Lung (tissue), 12 donors: Measurements from ENCODE around the gene CWF19L2. TPM values are rescaled to one million over a fixed set of nuclear protein-coding genes. Genes with fewer than 3 reads are reported as not detected.

Experiments used
- ATAC-seq: fragments of 200-7000 bp; cut with Tn5 transposase; one replicate; pipeline ENCODE4 v1.9.1; 2020; ENCODE audit warnings: moderate number of reproducible peaks; ENCODE audit not compliant: insufficient read depth, low FRiP score
- DNase-seq, 3 donors: peaks; one replicate each; pipeline ENCODE4 v3.0.0-alpha.2; 2013 to 2017
- H3K27ac ChIP-seq, 2 donors: one replicate each; pipeline ENCODE4 v1.5.1; 2013; ENCODE audit warnings: mild to moderate bottlenecking in 2 of 2, moderate library complexity in 2 of 2, control low read depth in 1 of 2, inconsistent platforms in 1 of 2, low read depth in 1 of 2, low read length in 1 of 2
- H3K27me3 ChIP-seq, 3 donors: one replicate each; pipeline ENCODE4 v1.5.1; 2013; ENCODE audit warnings: low read length in 2 of 3; ENCODE audit not compliant: control insufficient read depth in 3 of 3, insufficient read depth in 3 of 3
- H3K36me3 ChIP-seq, 4 donors: one replicate each; pipeline ENCODE4 v1.5.1; 2013; ENCODE audit warnings: low read length in 4 of 4, mild to moderate bottlenecking in 1 of 4, moderate library complexity in 1 of 4; ENCODE audit not compliant: control insufficient read depth in 4 of 4, insufficient read depth in 4 of 4
- H3K4me1 ChIP-seq, 5 donors: one replicate each; pipeline ENCODE4 v1.5.1; 2013; ENCODE audit warnings: low read length in 5 of 5, mild to moderate bottlenecking in 2 of 5, moderate library complexity in 1 of 5; ENCODE audit not compliant: control insufficient read depth in 5 of 5, insufficient read depth in 5 of 5
- H3K4me3 ChIP-seq: one replicate; pipeline ENCODE4 v1.5.1; 2013; ENCODE audit warnings: mild to moderate bottlenecking, control low read depth, moderate library complexity
- H3K9ac ChIP-seq, 2 donors: one replicate each; pipeline ENCODE4 v1.5.1; 2013; ENCODE audit warnings: low read length in 2 of 2, control low read depth in 1 of 2; ENCODE audit not compliant: insufficient read depth in 1 of 2
- H3K9me3 ChIP-seq, 4 donors: one replicate each; pipeline ENCODE4 v1.5.1; 2013; ENCODE audit warnings: low read length in 3 of 4, mild to moderate bottlenecking in 1 of 4, moderate library complexity in 1 of 4; ENCODE audit not compliant: control insufficient read depth in 4 of 4, insufficient read depth in 3 of 4
- CTCF ChIP-seq: IDR thresholded peaks from 2 replicates; pipeline ENCODE4 v1.5.1; 2012; ENCODE audit warnings: mild to moderate bottlenecking; ENCODE audit errors: control extremely low read depth, extremely low read depth
- WGBS, 2 donors: extraction: QIAGEN DNeasy Blood & Tissue Kit; methylation state at CpG; one replicate each; pipeline ENCODE4 v1.1.7; 2013; 5-methylcytosine and 5-hydroxymethylcytosine counted together
- polyA plus RNA-seq, 2 donors: library from polyadenylated mRNA; stranded (reverse); fragments of 200-250 nt; gene quantifications; one replicate each; pipeline ENCODE4 v1.2.1, GENCODE V29; 2013
- total RNA-seq, 2 donors: library from RNA; depleted of rRNA in 1 of 2; stranded (reverse); fragments of >200 nt in 1 of 2; gene quantifications; one replicate each; pipeline ENCODE4 v1.2.1, GENCODE V29; 2014 to 2021
- donor health status: control.
- donor health status: control.
- donor health status: Bipolar disorder and iron deficiency.
- donor health status: healthy.
- donor health status: DM: yes; HTN: yes; CAD: no.

The CWF19L2 gene
- total and polyA plus RNA-seq, 4 donors = 4.1 to 31.8 (median 7.9) TPM

- peaks cover 0 to 3% (median 0%) of the 10 kb centered on the region in 5 donors for H3K4me1 ChIP-seq
- 95 to 96% methylated on average over 1 of the region's 1 CpG for WGBS, 2 donors
Observed at GRCh38 chr11:107493117-107493516, 35.5 kb upstream of the CWF19L2 start.

GRCh38 chr11:107490836-107491235, 33.2 kb upstream of the CWF19L2 start:
- no peak overlapping the region for H3K27ac ChIP-seq
- WGBS, 2 donors = 89 to 95% methylated on average over 2 of the region's 2 CpGs
- H3K27me3 ChIP-seq = no peaks in the 10 kb centered on the region
- H3K4me1 ChIP-seq = no peaks in the 10 kb centered on the region
- H3K36me3 ChIP-seq = no peaks in the 10 kb centered on the region
- no peak overlapping the region for H3K9ac ChIP-seq
- no peak for ATAC-seq
- no peak for TF ChIP-seq CTCF
- peaks cover 0 to 2% (median 0%) of the 10 kb centered on the region in 4 donors for H3K9me3 ChIP-seq
- no peak for DNase-seq
- no peak overlapping the region for H3K4me3 ChIP-seq

More at GRCh38 chr11:107493117-107493516, 35.5 kb upstream of the CWF19L2 start:
- DNase-seq (no peak), ATAC-seq (no peak)
- H3K27me3 ChIP-seq = no peaks in the 10 kb centered on the region
- H3K36me3 ChIP-seq = no peaks in the 10 kb centered on the region
- no peak for TF ChIP-seq CTCF
- no peak overlapping the region for H3K27ac ChIP-seq
- no peak overlapping the region for H3K4me3 ChIP-seq
- peaks cover 0 to 4% (median 0%) of the 10 kb centered on the region in 4 donors for H3K9me3 ChIP-seq
- no peak overlapping the region for H3K9ac ChIP-seq

- no peak overlapping the region for H3K4me3 ChIP-seq
- H3K4me1 ChIP-seq = no peaks in the 10 kb centered on the region
- no peaks in the 10 kb centered on the region for H3K36me3 ChIP-seq
- no peak for DNase-seq
- no peaks in the 10 kb centered on the region for H3K27me3 ChIP-seq
- no peak for ATAC-seq
- TF ChIP-seq CTCF = no peak
- H3K9me3 ChIP-seq = no peaks in the 10 kb centered on the region
- no peak overlapping the region for H3K9ac ChIP-seq
- H3K27ac ChIP-seq = no peak overlapping the region
Observed at GRCh38 chr11:107482234-107482633, 24.6 kb upstream of the CWF19L2 start.

- Histone ChIP-seq H3K36me3 (no peaks in the 10 kb centered on the region), H3K4me1 (no peaks in the 10 kb centered on the region), H3K9ac (no peak overlapping the region), H3K9me3 (no peaks in the 10 kb centered on the region), H3K27me3 (no peaks in the 10 kb centered on the region), H3K4me3 (no peak overlapping the region), H3K27ac (no peak overlapping the region)
- no peak for DNase-seq
- no peak for ATAC-seq
- no peak for TF ChIP-seq CTCF
Observed at GRCh38 chr11:107478922-107479321, 21.3 kb upstream of the CWF19L2 start.
